Mucosa of rectum (tissue), 2 donors: ENCODE measurements around the gene PDGFA.

Experiments used
- H3K27ac ChIP-seq, 2 donors: one replicate each; pipeline ENCODE4 v1.7.0; 2013; ENCODE audit warnings: inconsistent platforms in 2 of 2, low read depth in 2 of 2, low read length in 2 of 2
- H3K27me3 ChIP-seq, 2 donors: one replicate each; pipeline ENCODE4 v1.7.0; 2013; ENCODE audit warnings: low read length in 2 of 2; ENCODE audit not compliant: control insufficient read depth in 2 of 2, insufficient read depth in 2 of 2
- H3K36me3 ChIP-seq, 2 donors: one replicate each; pipeline ENCODE4 v1.7.0; 2013; ENCODE audit warnings: low read length in 2 of 2; ENCODE audit not compliant: control insufficient read depth in 2 of 2, insufficient read depth in 2 of 2
- H3K4me1 ChIP-seq, 2 donors: one replicate each; pipeline ENCODE4 v1.7.0; 2013; ENCODE audit warnings: low read length in 2 of 2, mild to moderate bottlenecking in 1 of 2; ENCODE audit not compliant: control insufficient read depth in 2 of 2, insufficient read depth in 2 of 2
- H3K4me3 ChIP-seq, 2 donors: one replicate each; pipeline ENCODE4 v1.7.0; 2013; ENCODE audit warnings: low read length in 2 of 2
- H3K9ac ChIP-seq, 2 donors: one replicate each; pipeline ENCODE4 v1.7.0; 2013; ENCODE audit warnings: low read length in 2 of 2, low read depth in 1 of 2, mild to moderate bottlenecking in 1 of 2
- H3K9me3 ChIP-seq, 2 donors: one replicate each; pipeline ENCODE4 v1.7.0; 2013; ENCODE audit warnings: low read length in 2 of 2; ENCODE audit not compliant: control insufficient read depth in 2 of 2
- donor health status: healthy.
- donor health status: Normal muscosa, but diverticular disease.

Gene PDGFA

DNA sequence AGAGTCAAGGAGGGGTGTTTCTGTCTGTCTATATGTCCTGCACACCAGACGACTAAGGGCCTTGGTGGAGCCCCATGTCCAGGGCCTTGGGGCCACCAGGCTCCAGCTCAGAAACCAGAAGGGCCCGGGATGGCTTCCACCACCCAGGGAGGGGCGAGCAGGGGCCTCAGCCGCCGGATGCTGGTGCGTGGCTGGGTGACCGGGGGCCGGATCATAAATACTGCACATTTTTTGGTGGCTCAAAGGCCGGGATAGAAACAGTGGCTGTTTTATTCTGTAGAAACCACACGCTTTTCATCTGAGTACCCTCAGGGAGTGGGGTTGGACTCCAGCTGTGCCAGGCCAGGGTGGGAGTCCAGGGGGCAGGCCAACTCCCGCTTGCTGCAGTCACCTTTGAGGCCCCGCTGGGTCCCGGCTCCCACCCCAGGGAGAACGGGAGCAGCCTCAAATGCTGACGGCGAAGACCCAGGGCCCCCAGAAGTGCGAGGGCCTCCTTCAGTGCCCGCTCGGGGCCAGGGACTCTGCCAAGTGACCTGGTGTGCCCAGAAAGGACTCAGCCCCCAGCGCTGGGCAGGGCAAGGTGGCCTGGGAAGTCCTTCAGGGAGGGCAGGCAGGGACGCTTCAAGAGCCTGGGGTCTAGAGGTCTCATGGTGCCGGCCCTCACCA lies 28.2 kb downstream of the PDGFA start:
- peaks cover 0 to under 1% of the 10 kb centered on the region in 2 donors for H3K36me3 ChIP-seq
- no peak overlapping the region for H3K27ac ChIP-seq
- H3K27me3 ChIP-seq = no peaks in the 10 kb centered on the region
- H3K9me3 ChIP-seq = no peaks in the 10 kb centered on the region
- H3K4me3 ChIP-seq = no peak overlapping the region
- no peaks in the 10 kb centered on the region for H3K4me1 ChIP-seq
- H3K9ac ChIP-seq = no peak overlapping the region

- Histone ChIP-seq H3K27ac (no peak overlapping the region), H3K4me3 (no peak overlapping the region), H3K9ac (no peak overlapping the region)
Measured at GRCh38 chr7:490461-491291, 29.0 kb downstream of the PDGFA start.

GRCh38 chr7:489876-490275 lies 29.8 kb downstream of the PDGFA start:
- peaks cover 3 to 7% of the 10 kb centered on the region in 2 donors for H3K4me1 ChIP-seq
- no peaks in the 10 kb centered on the region for H3K36me3 ChIP-seq
- no peaks in the 10 kb centered on the region for H3K27me3 ChIP-seq
- no peak overlapping the region for H3K9ac ChIP-seq
- H3K9me3 ChIP-seq = no peaks in the 10 kb centered on the region
- H3K27ac ChIP-seq = no peak overlapping the region
- no peak overlapping the region for H3K4me3 ChIP-seq

More at GRCh38 chr7:490461-491291, 29.0 kb downstream of the PDGFA start:
- Histone ChIP-seq H3K27me3 (no peaks in the 10 kb centered on the region), H3K4me1 (peaks cover 0 to 7% of the 10 kb centered on the region in 2 donors), H3K36me3 (no peaks in the 10 kb centered on the region), H3K9me3 (no peaks in the 10 kb centered on the region)

GRCh38 chr7:486216-486743 lies 33.4 kb downstream of the PDGFA start:
- Histone ChIP-seq H3K4me1 (peaks cover 3 to 7% of the 10 kb centered on the region in 2 donors), H3K9me3 (no peaks in the 10 kb centered on the region), H3K27ac (no peak overlapping the region), H3K27me3 (no peaks in the 10 kb centered on the region), H3K4me3 (no peak overlapping the region), H3K36me3 (no peaks in the 10 kb centered on the region), H3K9ac (no peak overlapping the region)

DNA sequence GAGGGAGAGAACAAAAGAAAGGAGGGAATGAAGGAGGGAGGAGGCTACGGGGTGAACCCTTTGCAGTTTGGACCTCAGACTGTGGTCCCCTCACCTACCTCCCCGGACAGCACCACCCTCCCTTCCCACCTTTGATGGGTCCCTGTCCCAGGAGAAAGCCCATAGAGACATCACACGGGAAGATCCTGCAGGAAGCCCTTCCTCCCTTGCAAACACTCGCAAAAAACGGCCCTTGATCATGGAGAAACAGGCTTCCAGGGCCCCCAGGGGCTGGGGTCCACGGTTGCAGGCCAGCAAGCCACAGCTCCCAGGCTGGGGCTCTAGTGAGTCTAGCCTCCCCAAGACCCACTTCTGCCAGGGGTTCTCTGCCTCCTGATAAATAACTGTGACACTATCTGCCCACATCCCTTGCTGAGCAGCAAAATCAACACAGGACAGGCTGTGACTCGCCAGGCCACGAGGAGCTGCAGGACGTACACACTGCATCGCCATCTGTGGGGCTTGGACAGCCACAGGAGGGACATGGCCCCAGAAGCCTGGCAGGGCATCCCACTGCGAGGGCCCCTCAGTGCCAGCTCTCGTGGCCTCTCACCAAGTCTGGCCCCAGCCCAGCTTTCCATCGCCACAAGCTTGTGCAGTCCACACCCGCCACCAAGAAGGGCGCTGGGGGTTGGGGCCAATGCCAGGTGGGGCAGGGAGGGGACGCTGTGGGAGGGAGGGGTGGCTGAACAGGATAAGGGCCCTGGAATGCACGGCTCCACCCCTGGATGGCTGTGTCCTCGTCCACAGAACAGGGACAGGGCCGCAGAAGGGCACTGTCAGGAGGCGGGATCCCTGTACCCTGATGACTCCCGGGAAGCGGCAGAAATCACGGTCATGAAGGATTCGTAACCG lies 34.2 kb downstream of the PDGFA start:
- H3K36me3 ChIP-seq = no peaks in the 10 kb centered on the region
- H3K4me1 ChIP-seq = peaks cover 3 to 7% of the 10 kb centered on the region in 2 donors
- H3K27me3 ChIP-seq = no peaks in the 10 kb centered on the region
- H3K9ac ChIP-seq = no peak overlapping the region
- no peak overlapping the region for H3K4me3 ChIP-seq
- no peak overlapping the region for H3K27ac ChIP-seq
- no peaks in the 10 kb centered on the region for H3K9me3 ChIP-seq

- no peak overlapping the region for H3K27ac ChIP-seq
- no peak overlapping the region for H3K9ac ChIP-seq
- peaks cover 3 to 7% of the 10 kb centered on the region in 2 donors for H3K4me1 ChIP-seq
- no peak overlapping the region for H3K4me3 ChIP-seq
- H3K36me3 ChIP-seq = no peaks in the 10 kb centered on the region
- H3K27me3 ChIP-seq = no peaks in the 10 kb centered on the region
- no peaks in the 10 kb centered on the region for H3K9me3 ChIP-seq
Measured at GRCh38 chr7:484356-485101, 35.1 kb downstream of the PDGFA start.

DNA sequence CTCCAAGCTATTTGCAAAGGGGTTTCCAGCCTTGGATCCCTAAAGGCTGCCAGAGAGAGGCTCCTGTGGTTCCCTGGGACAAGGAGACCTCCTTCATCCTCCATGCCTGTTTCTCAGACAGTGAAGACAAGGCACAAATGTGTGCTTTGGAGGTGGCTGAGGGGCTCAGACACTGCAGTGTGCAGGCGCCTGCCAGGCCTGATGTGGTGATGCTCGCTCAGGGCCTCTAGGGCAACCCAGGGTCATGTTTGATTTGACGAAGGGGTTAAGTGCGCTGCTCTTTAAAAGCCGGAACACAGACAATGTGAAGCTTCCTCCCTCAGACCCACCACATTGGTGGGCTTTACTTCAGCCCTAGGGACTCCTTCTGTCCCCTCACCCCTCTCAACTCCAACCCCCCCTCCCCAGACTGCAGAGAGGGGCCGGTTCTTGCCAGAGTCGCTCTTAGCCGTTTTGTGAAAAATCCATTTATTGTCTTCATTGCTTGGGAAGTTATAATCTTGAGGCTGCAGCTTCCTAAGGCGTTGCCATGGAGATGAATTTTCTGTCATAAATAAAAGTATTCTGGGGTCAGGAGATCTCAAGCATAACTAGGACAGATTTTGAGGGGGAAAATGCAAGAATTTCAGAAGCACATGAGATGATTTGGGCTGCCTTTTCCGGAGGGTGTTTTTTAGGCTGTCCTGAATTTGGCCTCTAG lies 35.8 kb downstream of the PDGFA start:
- no peak overlapping the region for H3K4me3 ChIP-seq
- H3K27ac ChIP-seq = no peak overlapping the region
- H3K4me1 ChIP-seq = peaks cover 3 to 7% of the 10 kb centered on the region in 2 donors
- H3K9me3 ChIP-seq = no peaks in the 10 kb centered on the region
- no peak overlapping the region for H3K9ac ChIP-seq
- H3K27me3 ChIP-seq = no peaks in the 10 kb centered on the region
- H3K36me3 ChIP-seq = no peaks in the 10 kb centered on the region

DNA sequence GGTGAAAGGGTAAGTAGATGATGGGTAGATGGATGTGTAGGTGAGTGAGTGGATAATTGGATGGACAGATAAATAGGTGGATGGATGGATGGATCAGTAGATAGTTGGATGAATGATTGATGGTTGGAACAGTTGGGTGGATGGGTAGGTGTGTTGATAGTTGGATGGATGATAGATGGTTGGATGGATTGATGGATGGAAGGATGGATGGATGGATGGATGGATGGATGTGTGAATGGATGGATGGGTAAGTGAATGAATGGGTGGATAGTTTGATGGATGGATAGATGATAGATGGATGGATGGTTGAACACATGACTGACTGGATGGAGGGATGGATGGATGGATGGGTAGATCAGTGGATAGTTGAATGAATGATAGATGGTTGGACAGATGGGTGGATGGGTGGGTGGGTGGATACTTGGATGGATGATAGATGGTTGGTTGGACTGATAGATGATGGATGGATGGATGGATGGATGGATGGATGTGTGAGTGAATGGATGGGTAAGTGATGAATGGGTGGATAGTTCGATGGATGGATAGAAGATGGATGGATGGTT lies 37.0 kb downstream of the PDGFA start:
- H3K27ac ChIP-seq = no peak overlapping the region
- no peaks in the 10 kb centered on the region for H3K27me3 ChIP-seq
- no peak overlapping the region for H3K4me3 ChIP-seq
- no peak overlapping the region for H3K9ac ChIP-seq
- no peaks in the 10 kb centered on the region for H3K9me3 ChIP-seq
- H3K4me1 ChIP-seq = peaks cover 3 to 7% of the 10 kb centered on the region in 2 donors
- H3K36me3 ChIP-seq = no peaks in the 10 kb centered on the region
